GM18526 (cell line): ENCODE data around the gene MTM1.

Source experiments
- POLR2A ChIP-seq: IDR thresholded peaks from 3 replicates; pipeline ENCODE4 v1.6.1; 2011; ENCODE audit not compliant: insufficient read length; ENCODE audit errors: extremely low read depth

Gene MTM1

GRCh38 chrX:150568320-150569154 is at the start of gene MTM1:
Gene MTM1 (plus strand): TSS chrX:150568621. CDS start chrX:150592615, 23,994 bp downstream.
- TF ChIP-seq POLR2A = peak; percentile 49

DNA sequence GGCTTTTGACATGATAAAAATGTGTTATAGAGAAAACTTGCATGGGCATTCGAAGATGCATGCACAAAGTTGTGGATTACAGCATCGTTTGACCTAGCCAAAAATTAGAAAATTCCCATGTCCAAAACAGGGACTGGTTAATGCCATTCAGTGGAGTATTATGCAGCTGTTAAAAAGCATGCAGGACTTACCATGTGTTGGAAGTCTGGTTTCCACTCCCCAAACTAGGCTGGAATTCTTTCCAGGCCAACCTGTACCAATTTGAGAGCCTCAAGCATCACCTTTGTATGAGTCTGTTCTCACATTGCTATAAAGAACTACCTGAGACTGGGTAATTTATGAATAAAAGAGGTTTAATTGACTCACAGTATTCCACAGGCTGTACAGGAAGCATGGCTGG is 45.9 kb upstream of the MTM1 start:
- TF ChIP-seq POLR2A = no peak

- no peak for TF ChIP-seq POLR2A
These were observed 43.1 kb upstream of the MTM1 start for GRCh38 chrX:150525061-150525919.

DNA sequence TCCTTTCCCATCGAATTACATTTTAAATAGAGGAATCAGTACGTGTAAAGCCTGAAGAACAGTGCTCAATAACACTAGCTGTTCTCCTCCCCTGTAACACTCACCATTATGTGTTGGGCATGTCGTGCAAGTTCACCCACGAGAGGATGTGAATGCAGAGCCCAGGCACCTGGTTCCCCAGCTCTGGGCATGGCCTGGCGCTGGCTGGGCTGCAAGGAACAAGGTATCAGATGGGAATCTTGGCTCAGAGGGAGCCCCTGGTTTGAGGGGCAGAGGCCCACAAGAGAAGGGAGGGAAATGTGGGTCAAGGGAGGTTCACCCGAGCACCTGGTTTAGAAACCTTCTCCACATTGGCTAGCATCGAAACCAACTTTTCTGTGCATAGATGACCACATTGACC is 41.7 kb upstream of the MTM1 start:
- TF ChIP-seq POLR2A = no peak

GRCh38 chrX:150527108-150527507 is 41.3 kb upstream of the MTM1 start:
- TF ChIP-seq POLR2A = no peak

DNA sequence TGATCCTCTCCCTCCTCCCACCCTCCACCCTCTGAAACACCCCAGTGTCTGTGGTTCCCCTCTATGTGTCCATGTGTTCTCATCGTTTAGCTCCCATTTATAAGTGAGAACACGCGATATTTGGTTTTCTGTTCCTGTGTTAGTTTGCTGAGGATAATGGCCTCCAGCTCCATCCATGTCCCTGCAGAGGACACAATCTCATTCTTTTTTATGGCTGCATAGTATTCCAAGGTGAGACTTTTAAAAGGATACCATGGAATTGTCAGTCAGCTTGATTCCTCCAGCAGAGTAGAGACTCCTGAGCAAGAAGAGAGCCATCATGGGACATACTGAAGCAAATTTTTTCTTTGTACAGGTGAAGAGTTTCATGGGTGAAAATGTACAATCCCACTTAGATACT is 38.8 kb upstream of the MTM1 start:
- TF ChIP-seq POLR2A = no peak

- TF ChIP-seq POLR2A = no peak
These were observed 37.6 kb upstream of the MTM1 start for GRCh38 chrX:150530821-150531220.

- no peak for TF ChIP-seq POLR2A
These were observed 37.0 kb upstream of the MTM1 start for GRCh38 chrX:150531467-150531866.

- no peak for TF ChIP-seq POLR2A
These were observed 34.6 kb upstream of the MTM1 start for GRCh38 chrX:150533863-150534262.

DNA sequence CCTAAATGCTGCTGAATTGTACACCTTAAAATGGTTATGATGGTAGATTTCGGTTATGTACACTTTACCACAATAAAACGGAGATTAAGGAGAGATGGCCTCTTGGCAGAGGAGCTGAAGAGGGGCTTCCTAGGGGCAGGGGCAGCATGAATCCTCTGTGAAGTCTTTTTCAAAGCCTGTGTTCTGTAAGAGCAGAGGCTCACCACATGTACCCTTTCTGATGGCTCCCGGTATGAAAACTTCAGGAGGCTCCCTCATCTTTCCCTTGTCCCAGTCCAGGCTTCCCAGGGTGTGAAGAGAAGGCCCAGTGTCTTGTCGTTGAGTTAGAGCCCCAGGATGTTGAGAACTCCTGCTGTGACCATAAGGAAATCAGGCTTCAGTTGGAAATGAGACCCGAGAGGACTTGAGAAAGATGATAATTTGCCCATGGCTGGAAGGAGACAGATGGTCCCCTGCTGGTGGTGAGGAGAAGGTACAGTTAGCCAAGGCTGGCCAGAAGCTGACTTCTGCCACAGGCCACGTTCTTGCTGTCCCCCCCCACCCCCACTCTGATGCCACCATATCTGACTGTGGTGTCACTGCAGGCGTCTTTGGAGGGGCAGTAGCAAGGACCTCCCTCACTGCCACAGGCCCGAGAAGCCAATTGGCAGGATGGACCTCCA is 31.8 kb upstream of the MTM1 start:
- TF ChIP-seq POLR2A = no peak

DNA sequence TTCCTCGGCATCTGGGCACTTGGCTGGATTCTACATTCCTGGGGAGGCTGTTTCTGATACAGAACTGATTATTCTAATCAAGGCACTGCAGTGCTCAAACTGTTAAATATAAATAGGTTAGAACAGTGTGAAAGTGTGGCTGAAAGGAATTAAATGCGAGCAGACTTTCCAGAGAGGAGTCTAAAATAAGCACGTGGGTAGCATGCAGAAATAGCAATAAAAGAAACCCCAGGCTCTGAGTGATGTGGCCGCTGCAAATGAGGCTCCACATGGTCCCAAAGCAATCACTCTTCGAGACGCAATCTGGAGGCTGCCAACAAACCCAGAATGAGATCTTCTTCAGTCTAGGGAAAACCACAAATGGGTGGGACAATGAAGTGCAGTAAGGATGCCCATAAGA is 30.6 kb upstream of the MTM1 start:
- no peak for TF ChIP-seq POLR2A

GRCh38 chrX:150540965-150541364 is 27.5 kb upstream of the MTM1 start:
- no peak for TF ChIP-seq POLR2A

DNA sequence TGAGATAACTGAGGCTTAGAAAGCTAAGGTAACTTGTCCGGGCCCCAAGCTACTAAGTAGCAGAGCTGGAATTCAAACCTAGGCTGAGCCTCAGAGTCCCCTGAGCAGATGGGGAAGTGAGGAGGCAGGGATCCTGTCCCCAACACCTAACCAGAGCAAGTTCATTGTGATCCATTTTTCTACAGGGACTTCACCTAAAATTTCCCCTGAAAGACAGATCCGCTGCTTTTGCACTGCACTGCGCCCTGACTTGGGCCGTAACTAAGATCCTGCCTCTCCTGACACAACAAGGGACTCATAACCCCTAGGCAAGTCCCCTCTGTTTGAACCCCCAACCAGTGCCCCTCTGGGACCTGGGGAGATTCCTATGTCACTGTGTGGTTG is 25.6 kb upstream of the MTM1 start:
- no peak for TF ChIP-seq POLR2A

- no peak for TF ChIP-seq POLR2A
These were observed 24.9 kb upstream of the MTM1 start for GRCh38 chrX:150543230-150544155.
